ENCODE results near the gene ARHGAP26.

- TF ChIP-seq CTCF (IDR thresholded peaks at IDR 0.05; ENCODE audit: low read depth, low read length, poor library complexity, severe bottlenecking), result no peak
- no peak for TF ChIP-seq EZH2phosphoT487 (IDR thresholded peaks at IDR 0.05; ENCODE audit: borderline replicate concordance, low read length)
These were observed 346.6 kb downstream of the ARHGAP26 start for GRCh38 chr5:143116814-143117213.

All from DOHH2 (cell line).